ENCODE data around the gene FPGS.
"Not testable (repeated sequence)": the region's sequence is repeated elsewhere in the genome, so short reads cannot be mapped to it uniquely, and the experiment has no call there.

Gene FPGS

GRCh38 chr9:127838375-127839078 lies 35.8 kb downstream of the FPGS start:
- DNase-seq (ENCODE audit: extremely low read depth, insufficient read length) = no peak
- TF ChIP-seq CTCF (IDR thresholded peaks at IDR 0.05; ENCODE audit: insufficient read depth, low read length, poor library complexity, severe bottlenecking) = no peak
- Histone ChIP-seq H3K27me3 (replicated peaks; ENCODE audit: control insufficient read depth, insufficient read depth, low read length) (no peaks in the 10 kb centered on the region), H3K4me3 (replicated peaks; ENCODE audit: low read depth, low read length) (no peak overlapping the region), H3K36me3 (ENCODE audit: control insufficient read depth, insufficient read depth, low read length) (no peaks in the 10 kb centered on the region)

GRCh38 chr9:127841087-127841835 lies 38.6 kb downstream of the FPGS start:
- H3K4me3 ChIP-seq (replicated peaks; ENCODE audit: low read depth, low read length) = no peak overlapping the region
- DNase-seq (ENCODE audit: extremely low read depth, insufficient read length) = no peak
- TF ChIP-seq CTCF (IDR thresholded peaks at IDR 0.05; ENCODE audit: insufficient read depth, low read length, poor library complexity, severe bottlenecking) = no peak
- no peaks in the 10 kb centered on the region for H3K36me3 ChIP-seq (ENCODE audit: control insufficient read depth, insufficient read depth, low read length)
- H3K27me3 ChIP-seq (replicated peaks; ENCODE audit: control insufficient read depth, insufficient read depth, low read length) = no peaks in the 10 kb centered on the region

GRCh38 chr9:127844821-127845359 lies 42.2 kb downstream of the FPGS start:
- Histone ChIP-seq H3K36me3 (ENCODE audit: control insufficient read depth, insufficient read depth, low read length) (no peaks in the 10 kb centered on the region), H3K4me3 (replicated peaks; ENCODE audit: low read depth, low read length) (no peak overlapping the region), H3K27me3 (replicated peaks; ENCODE audit: control insufficient read depth, insufficient read depth, low read length) (no peaks in the 10 kb centered on the region)
- TF ChIP-seq CTCF (IDR thresholded peaks at IDR 0.05; ENCODE audit: insufficient read depth, low read length, poor library complexity, severe bottlenecking) = no peak
- no peak for DNase-seq (ENCODE audit: extremely low read depth, insufficient read length)

GRCh38 chr9:127845619-127846018 lies 42.9 kb downstream of the FPGS start:
- H3K4me3 ChIP-seq (replicated peaks; ENCODE audit: low read depth, low read length); H3K36me3 ChIP-seq (ENCODE audit: control insufficient read depth, insufficient read depth, low read length); H3K27me3 ChIP-seq (replicated peaks; ENCODE audit: control insufficient read depth, insufficient read depth, low read length); DNase-seq (ENCODE audit: extremely low read depth, insufficient read length): not testable (repeated sequence)

GRCh38 chr9:127846443-127847177 lies 43.9 kb downstream of the FPGS start:
- no peak for DNase-seq (ENCODE audit: extremely low read depth, insufficient read length)
- H3K36me3 ChIP-seq (ENCODE audit: control insufficient read depth, insufficient read depth, low read length) = no peaks in the 10 kb centered on the region
- H3K4me3 ChIP-seq (replicated peaks; ENCODE audit: low read depth, low read length) = no peak overlapping the region
- H3K27me3 ChIP-seq (replicated peaks; ENCODE audit: control insufficient read depth, insufficient read depth, low read length) = no peaks in the 10 kb centered on the region
- TF ChIP-seq CTCF (IDR thresholded peaks at IDR 0.05; ENCODE audit: insufficient read depth, low read length, poor library complexity, severe bottlenecking) = no peak

GRCh38 chr9:127847178-127847510 lies 44.5 kb downstream of the FPGS start:
- TF ChIP-seq CTCF (IDR thresholded peaks at IDR 0.05; ENCODE audit: insufficient read depth, low read length, poor library complexity, severe bottlenecking) = no peak
- H3K27me3 ChIP-seq (replicated peaks; ENCODE audit: control insufficient read depth, insufficient read depth, low read length) = no peaks in the 10 kb centered on the region
- no peaks in the 10 kb centered on the region for H3K36me3 ChIP-seq (ENCODE audit: control insufficient read depth, insufficient read depth, low read length)
- H3K4me3 ChIP-seq (replicated peaks; ENCODE audit: low read depth, low read length) = no peak overlapping the region
- DNase-seq (ENCODE audit: extremely low read depth, insufficient read length) = no peak
